Measurements from ENCODE around the gene ATP13A1. TPM values are rescaled to one million over a fixed set of nuclear protein-coding genes. Genes with fewer than 3 reads are reported as not detected.
"Not testable (repeated sequence)": the region's sequence is repeated elsewhere in the genome, so short reads cannot be mapped to it uniquely, and the experiment has no call there.

ATP13A1 gene
- polyA plus RNA-seq (ENCODE audit: insufficient read length) = 54.5 TPM
- long read RNA-seq, donor 1, partial matches to known transcripts = 7 of 11 reads
- long read RNA-seq, donor 1, other reads (novel, unspliced or antisense) = 0 of 11 reads
- long read RNA-seq, donor 2, transcript ATP13A1-202 (26 exons, 3,861 nt) = major isoform, 7 of 19 reads
- long read RNA-seq, donor 2, partial matches to known transcripts = 12 of 19 reads
- long read RNA-seq, donor 2, other reads (novel, unspliced or antisense) = 0 of 19 reads
- long read RNA-seq, donor 3, partial matches to known transcripts = 0 of 2 reads
- long read RNA-seq, donor 3, other reads (novel, unspliced or antisense) = 0 of 2 reads
- long read RNA-seq, donor 4 = 0 reads
- long read RNA-seq, donor 5, transcript ATP13A1-202 (26 exons, 3,861 nt) = major isoform, 5 of 10 reads
- long read RNA-seq, donor 5, partial matches to known transcripts = 5 of 10 reads
- long read RNA-seq, donor 5, other reads (novel, unspliced or antisense) = 0 of 10 reads
- long read RNA-seq, donor 6, partial matches to known transcripts = 0 of 4 reads
- long read RNA-seq, donor 6, other reads (novel, unspliced or antisense) = 0 of 4 reads
- long read RNA-seq, donor 7, partial matches to known transcripts = 0 of 1 reads
- long read RNA-seq, donor 7, other reads (novel, unspliced or antisense) = 0 of 1 reads
- long read RNA-seq, donor 8, partial matches to known transcripts = 0 of 4 reads
- long read RNA-seq, donor 8, other reads (novel, unspliced or antisense) = 0 of 4 reads

DNA sequence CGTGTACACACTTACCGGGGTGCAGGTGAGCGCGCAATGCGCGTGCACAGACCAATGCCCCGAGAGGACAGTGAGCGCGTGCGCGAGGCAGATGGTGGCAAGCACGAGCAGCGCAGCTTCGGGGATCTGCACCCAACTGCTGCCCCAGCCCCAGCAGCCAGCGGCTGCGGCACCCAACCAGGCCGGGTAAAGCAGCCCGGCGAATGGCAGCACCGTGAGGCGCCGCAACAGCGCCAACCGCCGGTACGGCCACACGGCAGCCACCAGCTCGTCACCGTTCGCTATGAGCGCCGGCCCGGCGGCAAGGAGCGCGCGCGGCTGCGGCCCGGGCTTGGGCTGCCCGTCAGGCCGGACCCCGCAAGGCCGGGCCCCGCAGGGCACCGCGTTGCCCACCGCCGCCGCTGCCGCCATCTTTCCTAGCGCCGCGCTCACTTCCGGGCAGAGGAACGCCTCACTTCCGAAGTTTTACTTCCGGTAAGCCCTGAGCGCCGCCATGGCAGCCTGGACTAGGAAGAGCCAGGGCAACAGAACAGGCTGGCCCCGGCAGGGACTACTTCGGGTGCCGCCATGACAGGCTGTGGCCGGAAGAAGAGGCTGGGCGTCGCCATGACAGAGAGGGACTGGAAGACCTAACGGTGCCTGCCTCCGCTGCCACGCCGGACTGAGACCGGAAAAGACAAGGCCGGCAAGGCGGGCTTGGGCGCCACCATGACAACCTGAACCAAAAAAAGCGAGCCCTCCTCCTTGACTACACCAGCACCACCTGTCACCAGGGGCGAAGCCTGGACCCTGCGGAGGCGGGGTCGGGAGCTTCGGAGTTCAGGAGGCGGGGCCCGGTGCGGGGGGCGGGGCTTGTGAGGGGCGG lies at the start of gene ATP13A1:
TSS of gene ATP13A1 (minus strand) at position 421 of the 865 bp plus-strand sequence. CDS start at position 411, 10 bp downstream.
- DNase-seq = peak; percentile 95

- DNase-seq = no peak
Measured at GRCh38 chr19:19711934-19712828, 48.7 kb upstream of the ATP13A1 start.

DNA sequence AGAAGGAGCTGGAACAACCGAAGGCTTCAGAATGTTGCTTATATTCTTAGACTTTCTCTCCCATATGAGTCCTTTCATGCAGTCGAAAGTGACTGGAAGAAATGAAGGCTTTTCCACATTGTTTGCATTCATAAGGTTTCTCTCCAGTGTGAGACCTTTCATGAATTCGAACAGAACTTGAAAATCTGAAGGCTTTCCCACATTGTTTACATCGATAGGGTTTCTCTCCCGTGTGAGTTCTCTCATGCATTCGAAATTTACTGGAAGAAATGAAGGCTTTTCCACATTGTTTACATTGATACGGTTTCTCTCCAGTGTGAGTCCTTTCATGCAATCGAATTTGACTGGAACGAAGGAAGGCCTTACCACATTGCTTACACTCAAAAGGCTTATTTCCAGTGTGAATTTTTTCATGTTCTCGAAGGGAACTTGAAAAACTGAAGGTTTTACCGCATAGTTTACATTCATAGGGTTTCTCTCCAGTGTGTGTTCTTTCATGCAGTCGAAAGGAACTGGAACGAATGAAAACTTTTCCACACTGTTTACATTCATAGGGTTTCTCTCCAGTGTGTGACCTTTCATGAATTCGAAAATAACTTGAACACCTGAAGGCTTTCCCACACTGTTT lies 47.9 kb upstream of the ATP13A1 start:
- no peak for DNase-seq

GRCh38 chr19:19710506-19710905 lies 47.0 kb upstream of the ATP13A1 start:
- no peak for DNase-seq

- DNase-seq = no peak
Measured at GRCh38 chr19:19704836-19705235, 41.4 kb upstream of the ATP13A1 start.

DNA sequence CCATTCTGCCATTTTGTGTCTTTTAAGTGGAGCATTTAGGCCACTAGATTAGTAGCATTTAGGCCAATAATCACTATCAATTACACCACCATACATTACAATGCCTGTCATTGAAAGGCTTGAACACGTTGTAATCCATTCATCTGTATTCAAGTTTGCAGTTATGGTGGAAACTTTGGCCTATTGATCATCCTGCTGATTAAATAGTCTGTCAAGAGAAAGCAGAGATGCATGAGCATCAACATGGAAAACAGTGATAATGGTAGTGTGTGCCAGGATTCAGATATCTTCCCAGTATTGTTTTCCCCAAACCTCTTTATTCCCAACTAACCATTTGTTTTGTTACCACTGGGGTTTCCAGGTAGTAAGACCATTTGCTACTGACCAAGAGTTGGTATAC lies 37.0 kb upstream of the ATP13A1 start:
- DNase-seq = not testable (repeated sequence)

DNA sequence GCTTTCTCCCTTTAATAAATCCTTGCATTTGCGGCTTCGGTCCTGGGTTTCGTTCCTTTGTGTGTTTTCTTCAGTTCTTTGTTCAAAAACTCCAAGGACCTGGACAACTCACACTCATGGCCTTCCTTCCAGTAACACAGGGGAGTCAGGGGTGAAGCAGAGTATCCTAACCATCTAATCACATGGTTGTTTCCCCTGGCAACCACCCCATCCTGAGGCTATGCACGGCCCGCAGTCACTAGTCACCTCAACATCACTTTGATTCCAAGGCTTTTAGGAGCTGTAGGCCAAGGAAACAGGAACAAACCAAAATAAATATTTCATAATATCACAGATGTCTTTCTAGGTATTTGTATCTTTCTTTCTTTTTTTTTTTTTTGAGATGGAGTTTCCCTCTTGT lies 34.1 kb upstream of the ATP13A1 start:
- no peak for DNase-seq

DNA sequence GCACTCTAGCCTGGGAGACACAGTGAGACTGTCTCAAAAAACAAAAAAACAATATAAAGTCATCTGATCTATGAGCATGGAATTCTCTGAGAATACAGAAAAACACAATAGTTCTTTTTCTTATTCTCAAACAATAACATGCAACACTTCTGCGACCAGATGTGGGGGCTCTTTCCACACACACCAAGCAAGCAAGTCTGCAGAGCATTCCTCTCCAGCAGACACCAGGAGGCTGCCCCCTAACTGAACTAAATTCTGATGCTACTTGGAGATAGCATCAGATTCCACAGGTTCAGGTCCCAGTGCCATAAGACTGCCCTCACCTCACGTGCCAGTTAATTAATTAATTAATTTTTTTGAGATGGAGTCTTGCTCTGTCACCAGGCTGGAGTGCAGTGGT lies 32.9 kb upstream of the ATP13A1 start:
- no peak for DNase-seq

DNA sequence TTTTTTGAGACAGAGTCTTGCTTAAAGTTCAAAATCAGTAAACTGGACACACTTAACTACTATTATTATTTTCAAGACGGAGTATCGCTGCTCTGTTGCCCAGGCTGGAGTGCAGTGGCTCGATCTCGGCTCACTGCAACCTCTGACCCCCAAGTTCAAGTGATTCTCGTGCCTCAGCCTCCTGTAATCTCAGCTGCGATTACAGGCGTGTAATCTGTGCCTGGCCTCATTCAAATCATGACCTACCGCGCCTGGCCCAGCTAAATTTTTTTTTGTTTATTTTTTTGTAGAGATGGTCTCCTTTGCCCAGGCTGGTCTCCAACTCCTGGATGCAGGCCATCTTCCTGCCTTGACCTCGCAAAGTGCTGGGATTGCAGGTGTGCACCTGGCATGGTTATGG lies 28.2 kb upstream of the ATP13A1 start:
- no peak for DNase-seq

GRCh38 chr19:19689023-19689422 lies 25.5 kb upstream of the ATP13A1 start:
- not testable (repeated sequence) for DNase-seq

- no peak for DNase-seq
Measured at GRCh38 chr19:19687090-19687489, 23.6 kb upstream of the ATP13A1 start.

DNA sequence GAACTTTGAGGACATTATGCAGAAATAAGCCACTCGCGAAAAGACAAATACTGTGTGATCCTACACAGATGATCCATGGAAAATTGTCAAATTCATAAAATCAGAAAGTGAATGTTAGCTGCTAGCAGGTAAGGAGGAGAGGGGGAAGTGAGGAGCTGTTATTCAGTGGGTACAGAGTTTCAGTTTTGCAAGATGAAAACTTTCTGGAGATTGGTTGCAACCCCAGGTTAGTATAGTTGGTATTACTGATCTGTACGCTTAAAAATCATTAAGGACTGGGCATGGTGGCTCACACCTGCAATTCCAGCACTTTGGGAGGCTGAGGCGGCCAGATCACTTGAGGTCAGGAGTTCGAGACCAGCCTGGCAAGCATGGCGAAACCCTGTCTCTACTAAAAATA lies 23.1 kb upstream of the ATP13A1 start:
- DNase-seq = no peak

DNA sequence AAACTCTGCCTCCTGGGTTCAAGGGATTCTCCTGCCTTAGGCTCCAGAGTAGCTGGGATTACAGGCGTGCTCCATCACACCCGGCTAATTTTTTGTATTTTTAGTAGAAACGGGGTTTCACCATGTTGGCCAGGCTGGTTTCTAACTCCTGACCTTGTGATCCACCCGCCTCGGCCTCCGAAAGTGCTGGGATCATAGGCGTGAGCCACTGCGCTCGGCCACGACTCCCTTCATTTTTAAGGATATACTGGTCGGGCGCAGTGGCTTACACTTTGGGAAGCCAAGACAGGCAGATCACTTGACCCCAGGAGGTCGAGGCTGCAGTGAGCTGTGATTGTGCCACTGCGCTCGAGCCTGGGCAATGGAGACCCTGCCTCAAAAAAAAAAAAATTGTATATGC lies 22.6 kb upstream of the ATP13A1 start:
- not testable (repeated sequence) for DNase-seq

DNA sequence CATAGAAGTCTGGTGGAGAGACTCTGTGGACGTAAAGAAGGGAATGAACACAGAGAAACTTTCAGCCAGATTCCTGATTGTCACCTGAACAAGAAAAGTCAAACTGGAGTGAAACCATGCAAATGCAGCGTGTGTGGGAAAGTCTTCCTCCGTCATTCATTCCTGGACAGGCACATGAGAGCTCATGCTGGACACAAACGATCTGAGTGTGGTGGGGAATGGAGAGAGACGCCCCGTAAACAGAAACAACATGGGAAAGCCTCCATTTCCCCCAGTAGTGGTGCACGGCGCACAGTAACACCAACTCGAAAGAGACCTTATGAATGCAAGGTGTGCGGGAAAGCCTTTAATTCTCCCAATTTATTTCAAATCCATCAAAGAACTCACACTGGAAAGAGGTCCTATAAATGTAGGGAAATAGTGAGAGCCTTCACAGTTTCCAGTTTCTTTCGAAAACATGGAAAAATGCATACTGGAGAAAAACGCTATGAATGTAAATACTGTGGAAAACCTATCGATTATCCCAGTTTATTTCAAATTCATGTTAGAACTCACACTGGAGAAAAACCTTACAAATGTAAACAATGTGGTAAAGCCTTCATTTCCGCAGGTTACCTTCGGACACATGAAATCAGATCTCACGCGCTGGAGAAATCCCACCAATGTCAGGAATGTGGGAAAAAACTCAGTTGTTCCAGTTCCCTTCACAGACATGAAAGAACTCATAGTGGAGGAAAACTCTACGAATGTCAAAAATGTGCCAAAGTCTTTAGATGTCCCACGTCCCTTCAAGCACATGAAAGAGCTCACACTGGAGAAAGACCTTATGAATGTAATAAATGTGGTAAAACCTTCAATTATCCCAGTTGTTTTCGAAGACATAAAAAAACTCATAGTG lies 15.9 kb upstream of the ATP13A1 start:
- DNase-seq = no peak

DNA sequence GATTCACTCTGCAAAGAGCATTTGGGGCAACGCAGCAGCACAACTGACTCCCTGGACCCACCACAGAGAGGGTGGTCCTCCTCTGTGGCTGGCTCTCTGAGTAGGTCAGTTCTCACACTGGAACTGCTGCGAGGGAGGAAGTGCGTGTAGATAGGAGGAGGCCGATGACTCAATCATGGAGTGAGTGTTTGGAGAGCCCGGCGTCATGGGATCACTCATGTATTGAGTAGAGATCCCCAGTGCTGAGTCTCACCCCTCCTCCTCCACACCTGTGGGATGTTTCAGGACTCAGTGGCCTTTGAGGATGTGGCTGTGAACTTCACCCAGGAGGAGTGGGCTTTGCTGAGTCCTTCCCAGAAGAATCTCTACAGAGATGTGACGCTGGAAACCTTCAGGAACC lies 14.1 kb upstream of the ATP13A1 start:
- no peak for DNase-seq

- no peak for DNase-seq
Measured at GRCh38 chr19:19674315-19674714, 10.8 kb upstream of the ATP13A1 start.

- DNase-seq = no peak
Measured at GRCh38 chr19:19672816-19673215, 9.3 kb upstream of the ATP13A1 start.

DNA sequence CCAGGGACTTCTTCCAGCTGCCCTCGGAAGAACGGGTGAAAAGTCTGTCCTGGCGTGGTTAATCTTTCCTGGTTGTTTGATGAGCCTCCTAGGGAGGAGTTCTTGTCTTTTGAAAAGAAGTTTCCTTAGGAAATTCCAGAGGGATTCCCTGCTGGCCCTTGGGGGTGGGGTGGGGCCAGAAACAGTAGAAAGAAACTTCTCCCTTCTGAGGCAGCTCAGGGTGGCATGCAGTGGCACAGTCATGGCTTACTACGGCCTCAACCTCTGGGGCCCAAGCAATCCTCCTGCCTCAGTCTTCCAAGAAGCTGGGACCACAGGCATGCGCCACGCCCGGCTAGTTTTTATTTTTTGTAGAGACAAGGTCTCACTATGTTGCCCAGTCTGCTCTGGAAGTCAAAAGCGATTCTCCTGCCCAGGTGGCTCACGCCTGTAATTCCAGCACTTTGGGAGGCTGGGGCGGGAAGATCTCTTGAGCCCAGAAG lies 6.6 kb upstream of the ATP13A1 start:
- DNase-seq = no peak

DNA sequence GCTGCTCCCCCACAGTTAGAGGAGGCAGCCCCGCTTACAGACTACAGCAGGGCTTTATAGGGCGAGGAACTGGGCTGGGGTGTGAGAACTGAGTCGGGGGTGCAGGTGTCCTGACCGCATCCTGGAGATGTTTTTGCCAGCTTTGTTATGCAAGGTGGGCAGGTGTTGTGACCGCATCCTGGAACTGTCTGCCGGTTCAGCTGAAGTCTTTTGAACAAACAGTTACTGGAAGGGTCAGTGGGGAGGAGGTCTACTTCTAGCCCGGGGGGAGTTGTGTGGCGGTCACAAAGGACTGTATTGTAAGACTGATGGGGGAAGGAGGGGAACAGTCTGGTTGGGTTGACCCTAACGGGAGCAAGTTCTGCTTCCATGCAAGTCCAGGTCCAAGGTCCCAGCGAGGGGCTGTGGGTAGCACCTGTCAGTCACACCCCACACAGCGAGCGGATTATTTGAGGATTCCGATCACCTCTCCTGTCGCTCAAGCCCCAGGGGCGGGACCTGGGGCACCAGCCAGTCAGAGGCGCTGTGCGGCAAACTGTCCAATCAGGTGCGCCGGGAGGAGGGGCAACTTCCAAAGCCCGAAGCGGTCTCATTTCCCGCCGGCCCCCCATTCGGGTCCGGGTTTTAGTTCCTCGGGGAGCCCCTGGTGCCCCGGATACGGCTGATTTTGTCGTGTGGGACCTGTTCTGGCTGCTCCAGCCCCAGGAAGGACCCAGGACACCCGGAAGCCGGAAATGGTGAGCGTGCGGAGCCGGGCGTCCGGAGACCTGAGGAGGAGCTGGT lies 4.9 kb upstream of the ATP13A1 start, which contains the start of gene ZNF101:
TSS of gene ZNF101 (plus strand) at position 610 of the 783 bp plus-strand sequence. CDS start at position 735, 125 bp downstream.
- peak; percentile 93 for DNase-seq
